Activated gamma-delta T cell (primary cell): ENCODE measurements around the gene DNMT1.
"Not testable (repeated sequence)": the region's sequence is repeated elsewhere in the genome, so short reads cannot be mapped to it uniquely, and the experiment has no call there.

ENCODE experiments used
- DNase-seq: peaks from one replicate; lab custom pipeline; 2025; lab: John Stamatoyannopoulos, UW

The DNMT1 gene

GRCh38 chr19:10183926-10184325 is 10.8 kb downstream of the DNMT1 start:
- DNase-seq: no peak

- DNase-seq: no peak
These were observed 11.9 kb downstream of the DNMT1 start for GRCh38 chr19:10182847-10183246.

DNA sequence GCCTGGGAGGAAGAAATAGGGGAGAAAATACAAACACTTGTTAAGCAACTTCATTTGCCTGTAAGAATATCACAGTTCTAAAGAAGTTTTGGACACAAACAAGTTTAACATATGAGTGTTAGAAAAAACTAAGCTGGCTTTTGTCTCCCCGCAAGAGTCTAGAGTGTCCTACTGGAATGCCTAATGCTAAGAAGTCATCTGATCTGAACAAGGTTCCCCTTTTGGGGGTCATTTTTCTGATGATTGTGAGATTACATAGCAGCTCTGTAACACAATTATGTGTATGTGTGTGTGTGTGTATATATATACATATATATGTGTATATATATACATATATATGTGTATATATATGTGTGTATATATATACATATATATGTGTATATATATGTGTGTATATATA is 12.7 kb downstream of the DNMT1 start:
- DNase-seq: no peak

DNA sequence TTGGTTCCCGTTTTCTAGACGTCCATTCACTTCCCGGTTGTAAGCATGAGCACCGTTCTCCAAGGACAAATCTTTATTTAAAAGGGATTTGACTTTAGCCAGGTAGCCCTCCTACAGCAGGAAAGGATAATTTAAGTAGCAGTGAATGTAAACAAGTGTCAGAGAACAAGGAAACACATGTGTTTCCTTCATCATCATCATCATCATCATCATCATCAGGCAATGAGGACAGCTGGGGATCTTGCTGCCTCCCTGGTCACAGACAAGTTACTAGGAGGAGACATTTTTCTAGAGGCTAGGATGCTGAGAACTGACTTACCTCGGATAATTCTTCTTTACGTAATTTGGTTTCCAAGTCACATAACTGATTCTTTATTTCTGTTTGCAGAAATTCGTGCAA is 14.3 kb downstream of the DNMT1 start:
- DNase-seq: no peak

- not testable (repeated sequence) for DNase-seq
These were observed 14.7 kb downstream of the DNMT1 start for GRCh38 chr19:10180024-10180423.

DNA sequence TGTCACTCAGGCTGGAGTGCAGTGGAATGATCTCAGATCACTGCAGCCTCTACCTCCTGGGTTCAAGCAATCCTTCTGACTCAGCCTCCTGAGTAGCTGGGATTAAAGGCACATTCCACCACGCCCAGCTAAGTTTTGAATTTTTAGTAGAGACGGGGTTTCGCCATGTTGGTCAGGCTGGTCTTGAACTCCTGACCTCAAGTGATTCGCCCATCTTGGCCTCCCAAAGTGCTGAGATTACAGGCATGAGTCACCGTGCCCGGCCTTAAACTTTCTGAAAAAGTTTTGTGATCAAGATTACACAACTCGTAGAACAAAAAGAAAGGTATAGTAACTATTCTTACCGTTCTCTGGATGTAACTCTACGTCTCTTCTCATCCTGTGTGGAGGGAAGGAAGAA is 21.2 kb downstream of the DNMT1 start:
- no peak for DNase-seq

DNA sequence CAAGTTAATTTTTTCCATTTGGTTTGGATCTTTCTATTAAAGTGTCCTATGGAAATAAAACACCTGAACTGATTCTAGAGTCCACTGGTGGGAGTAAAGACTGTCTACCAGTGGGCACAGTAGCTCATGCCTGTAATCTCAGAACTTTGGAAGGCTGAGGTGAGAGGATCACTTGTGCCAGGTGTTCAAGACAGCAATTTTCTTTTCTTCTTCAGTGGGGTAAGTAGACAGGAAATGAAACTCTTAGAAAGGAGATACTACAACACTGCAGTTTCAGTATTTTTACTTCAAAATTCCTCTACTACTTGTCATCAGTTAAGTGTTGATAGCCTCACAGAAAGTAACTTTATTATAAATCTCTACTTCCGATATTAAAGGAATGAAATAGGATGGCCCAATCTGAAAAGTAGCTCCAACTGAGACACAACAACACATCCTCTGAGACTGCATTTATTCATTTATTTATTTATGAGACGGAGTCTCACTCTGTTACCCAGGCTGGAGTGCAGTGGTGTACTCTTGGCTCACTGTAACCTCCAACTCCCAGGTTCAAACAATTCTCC is 26.3 kb downstream of the DNMT1 start:
- no peak for DNase-seq

- no peak for DNase-seq
These were observed 27.3 kb downstream of the DNMT1 start for GRCh38 chr19:10167459-10167858.

DNA sequence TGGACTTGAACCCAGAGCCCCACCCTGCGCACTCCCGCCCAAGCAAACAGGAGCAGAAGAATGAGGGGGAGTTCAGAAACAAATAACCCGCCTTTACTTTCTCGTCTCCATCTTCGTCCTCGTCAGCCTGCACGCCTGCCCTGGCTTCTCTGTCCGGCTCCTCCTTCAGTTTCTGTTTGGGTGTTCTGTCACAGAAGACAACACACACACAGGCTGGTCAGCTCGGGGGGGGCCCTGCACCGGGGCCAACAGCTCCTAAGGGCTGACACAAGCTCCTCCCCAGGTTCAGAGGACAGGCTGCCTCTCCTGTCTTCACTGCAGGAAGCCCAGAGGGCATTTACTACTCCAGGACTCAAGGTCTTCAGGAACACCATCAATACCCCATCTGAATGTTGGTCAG is 28.3 kb downstream of the DNMT1 start:
- not testable (repeated sequence) for DNase-seq

- no peak for DNase-seq
These were observed 28.7 kb downstream of the DNMT1 start for GRCh38 chr19:10166046-10166445.

DNA sequence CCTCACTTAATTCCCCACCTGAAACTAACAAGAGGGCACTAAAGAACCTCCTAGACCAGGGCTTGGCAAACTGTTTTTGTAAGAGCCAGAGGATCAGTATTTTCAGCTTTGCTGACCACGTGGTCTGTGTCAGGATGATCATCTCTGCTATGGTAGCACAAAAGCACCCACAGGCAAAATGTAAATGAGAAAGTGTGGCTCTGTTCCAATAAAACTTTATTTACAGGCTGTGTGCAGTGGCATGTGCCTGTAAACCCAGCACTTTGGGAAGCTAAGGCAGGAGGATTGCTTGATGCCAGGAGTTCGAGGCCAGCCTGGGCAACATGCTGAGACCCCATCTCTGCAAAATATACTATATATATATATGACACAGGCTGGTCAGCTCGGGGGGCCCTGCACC is 31.2 kb downstream of the DNMT1 start:
- no peak for DNase-seq

DNA sequence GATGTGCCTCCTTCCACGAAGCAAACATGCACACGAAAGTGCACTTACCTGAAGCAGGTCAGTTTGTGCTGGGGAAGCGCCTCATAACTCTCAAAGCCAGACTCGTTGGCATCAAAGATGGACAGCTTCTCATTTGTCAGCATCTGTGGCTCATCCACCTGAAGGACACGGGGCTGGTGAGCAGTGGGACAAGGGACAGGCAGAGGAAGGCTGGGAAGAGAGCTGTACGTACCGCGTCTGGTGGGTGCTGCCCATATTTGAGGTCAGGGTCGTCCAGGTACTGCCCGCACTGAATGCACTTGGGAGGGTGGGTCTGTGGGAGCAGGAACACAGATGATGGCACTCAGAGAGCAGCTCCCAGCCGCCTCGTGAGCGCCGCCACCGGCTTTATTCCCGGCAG is 35.1 kb downstream of the DNMT1 start:
- no peak for DNase-seq

DNA sequence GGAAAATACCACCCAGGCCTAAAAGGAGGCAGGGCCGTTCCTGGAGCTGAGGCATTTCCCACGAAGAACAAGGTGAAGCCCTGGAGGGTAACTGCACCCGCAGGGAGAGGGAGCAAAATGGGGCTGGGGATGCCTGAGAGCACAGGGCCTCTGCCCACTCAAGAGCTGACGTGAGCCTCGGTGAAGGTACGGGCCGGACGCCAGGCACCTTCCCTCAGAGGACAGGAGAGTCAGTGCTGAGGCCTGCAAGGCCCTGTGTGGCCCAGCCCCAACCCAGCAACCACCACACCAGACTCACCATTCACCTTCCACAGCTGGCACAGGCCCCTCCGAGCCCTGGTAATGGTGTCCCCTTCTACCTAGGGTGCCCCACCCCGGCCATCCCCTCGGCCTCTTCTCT is 36.3 kb downstream of the DNMT1 start:
- DNase-seq: no peak

- DNase-seq: no peak
These were observed 36.7 kb downstream of the DNMT1 start for GRCh38 chr19:10158071-10158470.

DNA sequence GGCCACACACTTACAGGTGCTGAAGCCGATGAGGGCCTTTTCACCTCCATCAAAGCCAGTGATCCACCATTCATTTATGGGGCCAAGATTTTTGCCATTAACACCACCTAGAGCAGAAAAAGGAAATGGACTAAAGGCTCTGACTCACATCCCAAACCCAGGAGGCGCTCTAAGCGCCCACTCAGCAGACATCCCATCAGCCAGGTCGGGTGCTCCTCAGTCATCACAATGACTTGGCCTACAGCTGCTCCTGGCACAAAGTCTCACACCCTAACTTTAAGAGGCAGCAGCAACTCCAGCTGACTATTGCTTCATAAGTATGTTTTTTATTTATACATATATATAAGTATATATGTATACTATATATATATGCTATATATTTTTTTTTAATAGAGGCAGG is 38.9 kb downstream of the DNMT1 start:
- no peak for DNase-seq

DNA sequence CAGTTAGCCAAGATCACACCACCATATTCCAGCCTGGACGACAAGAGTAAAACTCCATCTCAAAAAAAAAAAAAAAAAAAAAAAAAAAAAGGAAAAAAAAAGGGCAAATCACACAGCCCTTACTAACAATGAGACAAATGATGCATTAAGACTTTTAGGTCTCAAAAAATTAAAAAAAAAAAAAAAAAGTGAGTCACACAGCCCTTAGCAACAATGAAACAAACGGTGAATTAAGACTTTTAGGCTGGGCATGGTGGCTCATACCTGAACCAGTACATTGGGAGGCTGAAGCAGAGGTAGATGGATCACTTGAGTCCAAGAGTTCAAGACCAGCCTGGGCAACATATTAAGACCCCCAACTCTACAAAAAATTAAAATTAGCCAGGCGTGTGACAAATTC is 42.7 kb downstream of the DNMT1 start:
- no peak for DNase-seq

GRCh38 chr19:10151521-10151920 is 43.2 kb downstream of the DNMT1 start:
- no peak for DNase-seq

DNA sequence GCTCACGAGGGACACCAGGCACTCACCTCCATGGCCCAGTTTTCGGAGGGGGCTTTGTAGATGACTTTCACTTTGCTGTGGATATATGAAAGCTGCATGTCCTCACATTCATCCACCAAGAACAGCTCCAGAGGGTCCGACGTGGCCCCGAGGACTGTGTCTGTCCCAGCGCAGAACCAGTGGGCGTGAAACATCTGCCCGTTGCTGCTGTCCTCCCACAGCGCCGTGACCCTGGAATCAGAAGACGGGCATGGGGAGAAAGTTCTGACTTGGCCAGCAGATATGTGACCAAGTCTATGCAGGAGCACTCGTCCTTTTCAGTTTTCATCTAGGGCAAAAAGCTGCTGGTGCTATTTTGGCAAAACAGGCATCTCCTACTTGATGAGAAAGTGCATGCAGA is 45.3 kb downstream of the DNMT1 start:
- DNase-seq: no peak

DNA sequence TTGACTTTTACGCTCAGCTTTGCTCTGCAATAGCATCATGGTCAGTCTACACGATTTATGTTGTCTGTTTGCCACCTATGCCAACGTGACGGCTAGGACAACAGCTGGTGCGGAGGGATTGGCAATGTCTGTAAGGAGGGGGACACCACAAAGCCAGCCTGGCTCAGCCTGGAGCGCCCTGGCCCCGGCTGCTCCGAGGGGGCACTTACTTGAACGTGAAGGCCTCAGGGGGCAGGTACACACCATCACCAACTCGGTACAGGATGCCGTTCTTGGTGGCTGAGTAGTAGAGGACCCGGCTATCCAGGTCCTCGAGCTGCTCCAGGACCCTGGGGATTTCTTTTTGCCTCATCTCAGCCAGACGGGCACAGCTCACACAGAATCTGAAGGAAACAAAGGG is 48.6 kb downstream of the DNMT1 start:
- DNase-seq: no peak

DNA sequence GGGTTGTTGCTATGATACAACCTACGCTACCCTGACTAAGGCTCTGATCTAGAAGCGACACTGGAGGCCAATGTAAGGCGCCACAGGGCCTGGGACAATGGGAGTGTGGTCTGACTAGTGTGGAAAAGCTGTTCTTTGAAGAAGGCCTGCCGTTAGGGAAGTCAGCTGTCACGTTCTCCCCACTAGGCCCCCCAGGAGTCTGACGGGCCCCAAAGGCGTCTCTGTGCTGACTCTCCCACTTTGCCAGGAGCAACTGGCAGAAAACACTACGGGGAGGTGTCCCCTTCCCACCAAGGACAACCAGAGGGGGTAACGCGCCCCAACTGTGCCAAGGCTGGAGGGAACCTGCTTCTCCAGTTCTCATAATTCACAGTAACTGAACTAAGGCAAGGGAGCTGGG is 49.7 kb downstream of the DNMT1 start:
- DNase-seq: no peak

DNA sequence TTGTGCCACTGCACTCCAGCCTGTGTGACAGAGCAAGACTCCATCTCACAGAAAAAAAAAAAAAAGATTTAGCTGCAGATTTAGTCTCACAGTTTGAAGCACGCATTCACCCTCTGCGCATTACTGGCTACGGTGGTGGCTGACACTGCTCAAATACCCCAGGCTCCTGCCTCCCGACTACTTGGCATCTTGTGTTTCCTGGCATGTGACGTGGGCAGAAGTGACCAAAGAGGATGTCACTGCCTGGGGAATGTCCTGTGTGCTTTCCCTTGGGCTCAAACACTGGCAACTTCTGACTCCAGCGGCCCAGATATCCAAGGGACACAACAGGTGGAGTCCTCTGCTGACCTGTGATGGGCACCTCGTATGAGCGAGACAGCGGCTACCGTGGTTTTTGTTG is 50.4 kb downstream of the DNMT1 start:
- DNase-seq: no peak

GRCh38 chr19:10143681-10144080 is 51.1 kb downstream of the DNMT1 start:
- no peak for DNase-seq

GRCh38 chr19:10142701-10143375 is 51.9 kb downstream of the DNMT1 start:
- no peak for DNase-seq

DNA sequence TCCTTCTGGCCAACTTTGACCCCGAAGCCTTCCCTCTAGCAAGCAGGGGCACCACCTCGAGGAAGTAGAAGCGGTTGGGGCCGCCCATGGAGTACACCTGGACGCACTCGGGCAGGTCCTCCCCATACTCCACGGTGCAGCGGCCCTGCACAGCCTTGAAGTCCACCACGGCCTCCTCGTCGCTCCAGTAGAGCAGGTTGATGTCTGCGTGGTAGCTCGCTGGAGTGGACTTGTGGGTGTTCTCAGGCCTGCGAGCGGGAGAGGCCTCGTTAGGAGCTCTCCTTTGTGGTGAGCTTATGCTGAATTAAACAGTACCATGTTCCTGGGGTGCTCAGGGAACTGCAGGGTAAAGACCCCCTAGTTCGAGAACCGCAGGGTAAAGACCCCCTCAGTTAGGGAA is 52.8 kb downstream of the DNMT1 start:
- DNase-seq: no peak
